Astrocyte of the spinal cord (primary cell): ENCODE measurements around the gene HMSD.

Experiments used
- DNase-seq: peaks from one replicate; pipeline ENCODE4 v3.0.0; 2011; ENCODE audit warnings: low read depth, low spot score
- H3K4me3 ChIP-seq: 2 replicates; pipeline ENCODE4 v1.5.1; 2011; ENCODE audit warnings: low read depth, mild to moderate bottlenecking, low read length, moderate library complexity
- CTCF ChIP-seq: IDR thresholded peaks from 2 replicates; pipeline ENCODE4 v1.5.1; 2012; ENCODE audit warnings: low read depth, mild to moderate bottlenecking, low read length, inconsistent platforms
- in situ Hi-C: cut with HindIII; loops from 2 replicates; pipeline ENCODE4 v1.10.0; 2017; ENCODE audit warnings: low sequenced_read_pairs

Gene HMSD

GRCh38 chr18:63980896-63981460 is 31.9 kb downstream of the HMSD start:
- DNase-seq = no peak
- in situ Hi-C loops = no loop called here
- no peak for TF ChIP-seq CTCF
- H3K4me3 ChIP-seq = no peak overlapping the region

GRCh38 chr18:63981719-63982118 is 32.6 kb downstream of the HMSD start:
- H3K4me3 ChIP-seq = no peak overlapping the region
- in situ Hi-C loops = no loop called here
- no peak for TF ChIP-seq CTCF
- DNase-seq = no peak

GRCh38 chr18:63982361-63982760 is 33.3 kb downstream of the HMSD start:
- no peak overlapping the region for H3K4me3 ChIP-seq
- DNase-seq = no peak
- in situ Hi-C loops = no loop called here
- TF ChIP-seq CTCF = no peak

DNA sequence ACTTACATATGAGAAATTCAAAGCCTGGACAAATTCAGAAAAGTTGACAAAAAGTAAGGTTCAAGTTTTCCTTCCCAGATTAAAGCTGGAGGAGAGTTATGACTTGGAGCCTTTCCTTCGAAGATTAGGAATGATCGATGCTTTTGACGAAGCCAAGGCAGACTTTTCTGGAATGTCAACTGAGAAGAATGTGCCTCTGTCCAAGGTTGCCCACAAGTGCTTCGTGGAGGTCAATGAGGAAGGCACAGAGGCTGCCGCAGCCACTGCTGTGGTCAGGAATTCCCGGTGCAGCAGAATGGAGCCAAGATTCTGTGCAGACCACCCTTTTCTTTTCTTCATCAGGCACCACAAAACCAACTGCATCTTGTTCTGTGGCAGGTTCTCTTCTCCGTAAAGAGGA is 37.8 kb downstream of the HMSD start:
- no peak overlapping the region for H3K4me3 ChIP-seq
- no peak for DNase-seq
- no peak for TF ChIP-seq CTCF
- in situ Hi-C loops = no loop called here

DNA sequence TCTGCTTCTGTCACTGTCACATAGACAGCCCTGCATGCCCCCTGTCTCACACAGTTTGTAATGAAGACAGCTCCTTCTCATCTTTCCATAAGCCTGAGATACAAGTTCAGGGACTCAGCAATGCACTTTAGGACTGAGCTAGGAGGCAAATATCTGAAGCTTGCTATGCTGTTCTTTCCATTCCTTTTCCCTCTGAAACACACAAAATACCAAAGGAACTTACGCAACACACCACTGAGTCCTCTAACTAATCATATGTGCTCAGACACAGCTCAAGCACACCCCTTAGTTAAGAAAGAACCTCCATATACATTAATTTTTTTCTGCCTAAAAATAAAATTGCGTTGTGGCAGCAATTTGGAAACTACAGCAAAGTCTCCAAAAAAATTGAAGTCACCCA is 38.6 kb downstream of the HMSD start:
- no peak for TF ChIP-seq CTCF
- in situ Hi-C loops = no loop called here
- no peak for DNase-seq
- no peak overlapping the region for H3K4me3 ChIP-seq

GRCh38 chr18:63992751-63993150 is 43.6 kb downstream of the HMSD start:
- in situ Hi-C loops = no loop called here
- TF ChIP-seq CTCF = no peak
- no peak for DNase-seq
- no peak overlapping the region for H3K4me3 ChIP-seq
